Prostate gland (tissue), 2 donors: Measurements from ENCODE around the gene CEP76.

Source experiments
- POLR2AphosphoS5 ChIP-seq: sonication (generic); formaldehyde crosslinking; IDR thresholded peaks from one replicate; pipeline ENCODE4 v1.6.1; 2017; ENCODE audit warnings: antibody characterized with exemption
- TF ChIP-seq, protein P1 (sequence below), 4 experiments: fragments of 200-600 bp in 2 of 4; fragments of 450-650 bp in 2 of 4; sonication (generic) in 2 of 4; IDR thresholded peaks; 1 replicate in 3 of 4; 2 replicates in 1 of 4; pipeline ENCODE4 v1.5.1; 2016 to 2019; ENCODE audit warnings: antibody characterized with exemption in 4 of 4, mild to moderate bottlenecking in 2 of 4, moderate library complexity in 2 of 4

GRCh38 chr18:12751503-12751884, 49.0 kb upstream of the CEP76 start:
- TF ChIP-seq POLR2AphosphoS5, result no peak
- TF ChIP-seq, protein P1, sequence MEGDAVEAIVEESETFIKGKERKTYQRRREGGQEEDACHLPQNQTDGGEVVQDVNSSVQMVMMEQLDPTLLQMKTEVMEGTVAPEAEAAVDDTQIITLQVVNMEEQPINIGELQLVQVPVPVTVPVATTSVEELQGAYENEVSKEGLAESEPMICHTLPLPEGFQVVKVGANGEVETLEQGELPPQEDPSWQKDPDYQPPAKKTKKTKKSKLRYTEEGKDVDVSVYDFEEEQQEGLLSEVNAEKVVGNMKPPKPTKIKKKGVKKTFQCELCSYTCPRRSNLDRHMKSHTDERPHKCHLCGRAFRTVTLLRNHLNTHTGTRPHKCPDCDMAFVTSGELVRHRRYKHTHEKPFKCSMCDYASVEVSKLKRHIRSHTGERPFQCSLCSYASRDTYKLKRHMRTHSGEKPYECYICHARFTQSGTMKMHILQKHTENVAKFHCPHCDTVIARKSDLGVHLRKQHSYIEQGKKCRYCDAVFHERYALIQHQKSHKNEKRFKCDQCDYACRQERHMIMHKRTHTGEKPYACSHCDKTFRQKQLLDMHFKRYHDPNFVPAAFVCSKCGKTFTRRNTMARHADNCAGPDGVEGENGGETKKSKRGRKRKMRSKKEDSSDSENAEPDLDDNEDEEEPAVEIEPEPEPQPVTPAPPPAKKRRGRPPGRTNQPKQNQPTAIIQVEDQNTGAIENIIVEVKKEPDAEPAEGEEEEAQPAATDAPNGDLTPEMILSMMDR (IDR thresholded peaks at IDR 0.05), result no peak
